ENCODE measurements around the gene IL1RAPL2. TPM values are rescaled to one million over a fixed set of nuclear protein-coding genes. Genes with fewer than 3 reads are reported as not detected.

The IL1RAPL2 gene
- total and polyA plus RNA-seq, 2 of the 8 experiments (the other 6 are each of a cell fraction or from before 2014, with no cell fraction given) = 0.20 to 1.3 TPM

DNA sequence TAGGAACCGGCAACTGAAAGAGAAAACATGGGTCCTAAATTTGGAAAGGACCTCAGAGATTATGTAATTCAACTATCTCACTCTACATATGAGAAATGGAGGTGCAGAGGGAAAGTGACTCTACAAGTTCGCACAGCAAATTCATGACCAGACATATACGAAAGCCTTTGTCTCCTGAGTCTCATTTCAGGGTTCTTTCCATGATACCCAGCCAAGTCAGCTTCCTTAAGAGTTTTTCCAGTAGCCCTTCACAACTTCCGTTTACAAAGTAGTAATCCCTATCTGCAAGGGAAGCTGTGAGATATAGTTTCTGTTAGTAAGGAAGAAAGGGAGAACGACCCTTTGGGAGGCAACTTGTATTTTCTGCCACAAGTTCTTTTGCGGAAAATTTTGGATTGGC is 543.9 kb downstream of the IL1RAPL2 start:
- Histone ChIP-seq H3K27me3 (replicated peaks in 1 of 4; ENCODE audit: control insufficient read depth in 3 of 4, extremely low read depth in 1 of 4, insufficient read depth in 3 of 4, low read length in 3 of 4) (no peaks in the 10 kb centered on the region), H3K56ac (replicated peaks; ENCODE audit: insufficient read length, low read depth, low read length) (no peak overlapping the region), H2BK15ac (ENCODE audit: low read length) (no peak overlapping the region), H3K23ac (ENCODE audit: insufficient read length) (no peak overlapping the region), H3K36me3 (ENCODE audit: control insufficient read depth in 2 of 4, insufficient read depth in 4 of 4, low read length in 3 of 4) (no peaks in the 10 kb centered on the region), H4K20me1 (replicated peaks in 1 of 2; ENCODE audit: control insufficient read depth in 1 of 2, insufficient read depth in 2 of 2, low read length in 2 of 2) (no peaks in the 10 kb centered on the region), H3K14ac (ENCODE audit: insufficient read length) (no peak overlapping the region), H3K79me1 (ENCODE audit: low read depth, low read length) (no peaks in the 10 kb centered on the region), H3K79me2 (ENCODE audit: control insufficient read depth in 1 of 2, insufficient read depth in 2 of 2, low read length in 2 of 2) (no peaks in the 10 kb centered on the region), H2BK20ac (ENCODE audit: low read length) (no peak overlapping the region), H4K5ac (ENCODE audit: insufficient read length, low read depth, low read length) (no peak overlapping the region), H2AK5ac (ENCODE audit: low read depth, low read length) (no peak overlapping the region), H2AFZ (ENCODE audit: low read length) (no peak overlapping the region), H3K27ac (ENCODE audit: low read depth, low read length) (no peak overlapping the region), H3K23me2 (ENCODE audit: low read depth, low read length) (no peaks in the 10 kb centered on the region), H3K4me3 (ENCODE audit: extremely low read depth in 1 of 4, insufficient read depth in 2 of 4, low read depth in 3 of 4, low read length in 4 of 4) (no peak overlapping the region), H3K18ac (ENCODE audit: extremely low read depth, low read length) (no peak overlapping the region), H3K4me1 (replicated peaks in 1 of 4; ENCODE audit: control insufficient read depth in 3 of 4, insufficient read depth in 4 of 4, low read length in 3 of 4) (no peaks in the 10 kb centered on the region), H2BK120ac (replicated peaks; ENCODE audit: low read depth, low read length) (no peak overlapping the region), H4K8ac (ENCODE audit: extremely low read depth, insufficient read depth, low read length) (no peak overlapping the region), H3K9me3 (ENCODE audit: insufficient read depth in 2 of 2, low read depth in 1 of 2, low read length in 1 of 2) (no peaks in the 10 kb centered on the region), H4K91ac (replicated peaks; ENCODE audit: insufficient read length, low read length) (no peak overlapping the region), H2BK5ac (ENCODE audit: low read depth, low read length) (no peak overlapping the region), H3K4ac (replicated peaks; ENCODE audit: insufficient read length, low read depth, low read length) (no peak overlapping the region), H3K9ac (replicated peaks in 1 of 4; ENCODE audit: extremely low read depth in 1 of 4, low read depth in 3 of 4, low read length in 3 of 4) (no peak overlapping the region), H2BK12ac (ENCODE audit: low read depth, low read length) (no peak overlapping the region), H3K4me2 (ENCODE audit: insufficient read depth in 1 of 2, low read depth in 2 of 2, low read length in 2 of 2) (no peak overlapping the region)
- 80% methylated on average over 6 of the region's 6 CpGs; no CpG with 5 or more reads in 1 of the 2 experiments for WGBS, 2 experiments (ENCODE audit: extremely low coverage in 1 of 2, insufficient coverage in 1 of 2, insufficient read length in 1 of 2, insufficient replicate concordance in 2 of 2, low coverage in 1 of 2, low lambda C conversion rate in 2 of 2, missing lambda C conversion rate in 1 of 2)
- FAIRE-seq (no peak), DNase-seq (ENCODE audit: low read depth in 1 of 2, low spot score in 2 of 2) (no peak)
- TF ChIP-seq JUN (IDR thresholded peaks at IDR 0.05; ENCODE audit: low read depth, low read length) (no peak), POLR2AphosphoS5 (IDR thresholded peaks at IDR 0.05; ENCODE audit: low read depth, low read length) (no peak), ASH2L (IDR thresholded peaks at IDR 0.05; ENCODE audit: low read length) (no peak), NANOG (IDR thresholded peaks at IDR 0.05; ENCODE audit: insufficient read depth, low read depth, low read length, poor library complexity, severe bottlenecking) (no peak), CHD1 (IDR thresholded peaks at IDR 0.05; ENCODE audit: low read depth, low read length) (no peak), SP4 (IDR thresholded peaks at IDR 0.05; ENCODE audit: low read length) (no peak), KDM4A (IDR thresholded peaks at IDR 0.05; ENCODE audit: low read depth, low read length, severe bottlenecking) (no peak), PHF8 (conservative IDR thresholded peaks at IDR 0.05; ENCODE audit: low read depth, low read length) (no peak), EP300 (IDR thresholded peaks at IDR 0.05; ENCODE audit: borderline replicate concordance in 1 of 2, low read depth in 2 of 2, low read length in 2 of 2) (no peak)
- TF ChIP-seq, protein P1, sequence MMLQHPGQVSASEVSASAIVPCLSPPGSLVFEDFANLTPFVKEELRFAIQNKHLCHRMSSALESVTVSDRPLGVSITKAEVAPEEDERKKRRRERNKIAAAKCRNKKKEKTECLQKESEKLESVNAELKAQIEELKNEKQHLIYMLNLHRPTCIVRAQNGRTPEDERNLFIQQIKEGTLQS (IDR thresholded peaks at IDR 0.05; ENCODE audit: insufficient read depth, low read depth, low read length) = no peak
- POLR2A ChIA-PET (ENCODE audit: partially characterized antibody) = no interaction called here
- CTCF ChIA-PET (ENCODE audit: partially characterized antibody) = no interaction called here

All from H1 (cell line).